Endothelial cell (in vitro differentiated cells): ENCODE results near the gene USP2. TPM values are rescaled to one million over a fixed set of nuclear protein-coding genes. Genes with fewer than 3 reads are reported as not detected.

Source experiments
- DNase-seq: peaks from one replicate; pipeline ENCODE4 v3.0.0; 2021; ENCODE audit warnings: low spot score
- H3K27ac Mint-ChIP-seq: one replicate; pipeline ENCODE4 v1.8.0; 2021; ENCODE audit warnings: mixed read lengths, inconsistent platforms; ENCODE audit not compliant: unreplicated experiment
- H3K27me3 Mint-ChIP-seq: one replicate; pipeline ENCODE4 v1.8.0; 2021; ENCODE audit warnings: mild to moderate bottlenecking, moderate library complexity, mixed read lengths, inconsistent platforms; ENCODE audit not compliant: unreplicated experiment
- H3K36me3 Mint-ChIP-seq: one replicate; pipeline ENCODE4 v1.8.0; 2021; ENCODE audit warnings: mild to moderate bottlenecking, low read depth, mixed read lengths, inconsistent platforms; ENCODE audit not compliant: unreplicated experiment
- H3K4me1 Mint-ChIP-seq: one replicate; pipeline ENCODE4 v1.8.0; 2021; ENCODE audit warnings: mild to moderate bottlenecking, mixed read lengths, inconsistent platforms; ENCODE audit not compliant: unreplicated experiment
- H3K4me3 Mint-ChIP-seq: one replicate; pipeline ENCODE4 v1.8.0; 2021; ENCODE audit warnings: mild to moderate bottlenecking, mixed read lengths, inconsistent platforms; ENCODE audit not compliant: unreplicated experiment
- H3K9me3 Mint-ChIP-seq: one replicate; pipeline ENCODE4 v1.8.0; 2021; ENCODE audit warnings: mixed read lengths, inconsistent platforms; ENCODE audit not compliant: unreplicated experiment
- CTCF ChIP-seq: fragments of 200-600 bp; sonication (generic); IDR thresholded peaks from one replicate; pipeline ENCODE4 v1.5.0; 2021; ENCODE audit warnings: antibody characterized with exemption; ENCODE audit not compliant: unreplicated experiment
- total RNA-seq: library from RNA; stranded (reverse); fragmentation: NEBNext Ultra II Directional; extraction: Animal tissue kit (Norgen Biotek cat#: 25700); gene quantifications from one replicate; pipeline ENCODE4 v1.2.1, GENCODE V29; 2021; ENCODE audit not compliant: unreplicated experiment

USP2 gene
- total RNA-seq, 1 donor from 2014 or later = 1.5 TPM

DNA sequence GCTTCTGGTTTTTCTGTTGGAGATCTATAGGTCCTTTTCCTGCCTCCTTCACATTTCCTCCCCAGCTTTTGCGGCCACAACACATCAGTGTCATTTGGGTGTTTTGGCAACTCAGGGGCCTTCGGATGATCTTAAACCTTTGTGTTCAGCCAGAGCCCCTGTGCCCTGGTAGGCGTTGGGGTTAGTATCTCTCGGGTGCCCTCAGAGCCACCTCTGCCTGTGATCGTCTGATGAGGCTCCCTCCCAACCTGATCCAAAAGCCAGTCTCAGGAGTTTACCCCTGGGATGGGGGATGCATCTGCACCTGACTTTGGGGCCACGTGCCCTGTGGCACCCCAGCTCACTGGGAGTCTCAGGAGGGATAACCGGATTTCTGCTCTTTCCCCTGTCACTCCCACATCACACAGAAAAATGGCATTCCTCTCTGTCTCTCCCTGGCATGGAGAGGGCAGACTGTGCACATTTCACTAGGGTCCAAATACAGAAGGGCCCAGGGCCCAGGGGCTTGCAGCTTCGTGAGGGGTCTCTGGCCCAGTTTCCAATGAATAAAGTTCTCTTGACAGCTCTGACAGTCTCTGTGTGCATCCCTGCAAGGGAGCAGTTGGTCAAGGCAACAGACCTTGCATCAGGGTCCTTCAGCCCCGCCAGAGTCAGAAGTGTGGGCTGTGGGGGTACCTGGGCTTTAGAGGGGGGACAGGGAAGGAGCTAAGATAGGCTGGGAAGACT is 44.6 kb downstream of the USP2 start:
- H3K9me3 Mint-ChIP-seq = no peaks in the 10 kb centered on the region
- DNase-seq = no peak
- peaks cover 43% of the 10 kb centered on the region for H3K4me1 Mint-ChIP-seq
- H3K4me3 Mint-ChIP-seq = peak overlapping the region; percentile 56
- peaks cover 12% of the 10 kb centered on the region for H3K27me3 Mint-ChIP-seq
- no peak overlapping the region for H3K27ac Mint-ChIP-seq
- no peaks in the 10 kb centered on the region for H3K36me3 Mint-ChIP-seq
- TF ChIP-seq CTCF = no peak

DNA sequence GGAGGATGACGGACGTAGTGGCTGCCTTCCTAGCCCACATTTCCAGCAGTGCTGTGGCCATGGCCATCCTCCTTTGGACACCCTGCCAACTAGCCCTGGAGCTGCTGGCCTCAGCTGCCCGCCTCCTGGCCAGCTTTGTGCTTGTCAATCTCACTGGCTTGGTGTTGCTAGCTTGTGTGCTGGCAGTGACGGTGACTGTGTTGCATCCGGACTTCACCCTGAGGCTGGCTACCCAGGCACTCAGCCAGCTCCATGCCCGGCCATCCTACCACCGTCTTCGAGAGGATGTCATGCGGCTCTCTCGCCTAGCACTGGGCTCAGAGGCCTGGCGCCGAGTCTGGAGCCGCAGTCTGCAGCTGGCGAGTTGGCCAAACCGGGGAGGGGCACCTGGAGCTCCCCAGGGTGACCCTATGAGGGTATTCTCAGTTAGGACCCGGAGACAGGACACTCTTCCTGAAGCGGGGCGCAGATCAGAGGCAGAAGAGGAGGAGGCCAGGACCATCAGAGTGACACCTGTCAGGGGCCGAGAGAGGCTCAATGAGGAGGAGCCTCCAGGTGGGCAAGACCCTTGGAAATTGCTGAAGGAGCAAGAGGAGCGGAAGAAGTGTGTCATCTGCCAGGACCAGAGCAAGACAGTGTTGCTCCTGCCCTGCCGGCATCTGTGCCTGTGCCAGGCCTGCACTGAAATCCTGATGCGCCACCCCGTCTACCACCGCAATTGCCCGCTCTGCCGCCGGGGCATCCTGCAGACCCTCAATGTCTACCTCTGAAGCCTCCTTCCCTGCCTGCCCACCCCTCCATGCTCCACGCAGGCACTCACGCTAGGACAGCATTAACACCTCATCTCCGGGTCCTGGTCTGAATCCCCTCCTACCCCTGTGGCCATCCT is 45.6 kb downstream of the USP2 start:
- H3K4me3 Mint-ChIP-seq = peak overlapping the region; percentile 65
- DNase-seq = no peak
- no peak for TF ChIP-seq CTCF
- H3K4me1 Mint-ChIP-seq = peaks cover 39% of the 10 kb centered on the region
- no peaks in the 10 kb centered on the region for H3K36me3 Mint-ChIP-seq
- H3K9me3 Mint-ChIP-seq = no peaks in the 10 kb centered on the region
- no peak overlapping the region for H3K27ac Mint-ChIP-seq
- peaks cover 7% of the 10 kb centered on the region for H3K27me3 Mint-ChIP-seq

DNA sequence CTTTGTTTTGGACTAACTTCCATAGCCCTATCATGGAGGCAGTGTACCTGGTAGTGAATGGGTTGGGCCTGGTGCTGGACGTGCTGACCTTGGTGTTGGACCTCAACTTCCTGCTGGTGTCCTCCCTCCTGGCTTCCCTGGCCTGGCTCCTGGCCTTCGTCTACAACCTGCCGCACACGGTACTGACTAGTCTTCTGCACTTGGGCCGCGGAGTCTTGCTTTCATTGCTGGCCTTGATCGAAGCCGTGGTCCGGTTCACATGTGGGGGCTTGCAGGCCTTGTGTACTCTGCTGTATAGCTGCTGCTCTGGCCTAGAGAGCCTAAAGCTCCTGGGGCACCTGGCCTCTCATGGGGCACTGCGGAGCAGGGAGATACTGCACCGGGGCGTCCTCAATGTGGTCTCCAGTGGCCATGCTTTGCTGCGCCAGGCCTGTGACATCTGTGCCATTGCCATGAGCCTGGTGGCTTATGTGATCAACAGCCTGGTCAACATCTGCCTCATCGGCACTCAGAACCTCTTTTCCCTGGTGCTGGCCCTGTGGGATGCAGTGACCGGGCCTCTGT is 46.3 kb downstream of the USP2 start:
- Mint-ChIP-seq H3K4me3 (peak overlapping the region; percentile 99), H3K4me1 (peaks cover 37% of the 10 kb centered on the region), H3K27me3 (peaks cover 6% of the 10 kb centered on the region), H3K36me3 (no peaks in the 10 kb centered on the region), H3K27ac (peak overlapping the region; percentile 97), H3K9me3 (no peaks in the 10 kb centered on the region)
- no peak for TF ChIP-seq CTCF
- DNase-seq = no peak

- peaks cover 35% of the 10 kb centered on the region for H3K4me1 Mint-ChIP-seq
- peak within 1 kb of the TSS; percentile 99 for H3K4me3 Mint-ChIP-seq
- H3K27me3 Mint-ChIP-seq = peaks cover 4% of the 10 kb centered on the region
- H3K36me3 Mint-ChIP-seq = no peaks in the 10 kb centered on the region
- TF ChIP-seq CTCF = no peak
- peak; percentile 89 for DNase-seq
- H3K9me3 Mint-ChIP-seq = no peaks in the 10 kb centered on the region
- peak within 1 kb of the TSS; percentile 97 for H3K27ac Mint-ChIP-seq
These were observed 47.1 kb downstream of the USP2 start, which contains the start of gene RNF26 for GRCh38 chr11:119334174-119334930. Gene RNF26, plus strand, starts transcription at chr11:119334527. Its CDS starts 596 bp downstream, at chr11:119335123.
